ENCODE measurements around the gene BRMS1L.

DNA sequence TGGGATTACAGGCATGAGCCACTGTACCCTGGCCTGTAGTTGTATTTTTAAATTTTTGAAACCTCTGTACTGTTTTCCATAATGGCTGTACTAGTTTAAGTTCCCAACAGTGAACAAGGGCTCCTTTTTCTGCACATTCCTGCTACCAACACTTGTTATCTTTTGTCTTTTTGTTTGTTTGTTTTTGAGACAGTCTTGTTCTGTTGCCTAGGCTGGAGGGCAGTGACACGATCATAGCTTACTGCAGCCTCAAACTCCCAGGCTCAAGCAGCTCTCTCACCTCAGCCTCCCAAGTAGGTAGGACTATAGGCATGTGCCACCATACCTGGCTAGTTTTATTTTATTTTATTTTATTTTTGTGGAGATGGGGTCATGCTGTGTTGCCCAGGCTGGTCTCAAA lies 23.0 kb downstream of the BRMS1L start:
- no peak for TF ChIP-seq CTCF (IDR thresholded peaks at IDR 0.05)
- no peak for TF ChIP-seq POLR2AphosphoS5 (IDR thresholded peaks at IDR 0.05)
- no peak for TF ChIP-seq POLR2A (IDR thresholded peaks at IDR 0.05)

Data from prostate gland (tissue), 2 donors.